Activated CD8-positive, alpha-beta memory T cell treated with anti-CD3 and anti-CD28 coated beads for 36 hours (primary cell): ENCODE data around the gene TLX3. TPM values are rescaled to one million over a fixed set of nuclear protein-coding genes. Genes with fewer than 3 reads are reported as not detected.
"Not testable (repeated sequence)": the region's sequence is repeated elsewhere in the genome, so short reads cannot be mapped to it uniquely, and the experiment has no call there.

Experiments used
- CTCF ChIA-PET: fragments of 350-600 bp; sonication (Branson Sonifier 250); formaldehyde crosslinking; loops from one replicate; lab custom pipeline; 2021; ENCODE audit warnings: antibody characterized with exemption; lab: Charles Lee
- POLR2A ChIA-PET: fragments of 350-600 bp; sonication (Branson Sonifier 250); formaldehyde crosslinking; loops from one replicate; lab custom pipeline; 2021; ENCODE audit warnings: antibody characterized with exemption; lab: Charles Lee
- total RNA-seq, 2 experiments: library from RNA; stranded (reverse); gene quantifications; one replicate each; pipeline ENCODE4 v1.2.3, GENCODE V29; 2021

Gene TLX3
- total RNA-seq, 2 experiments from 2014 or later: not detected

- CTCF ChIA-PET: not testable (repeated sequence)
Observed at GRCh38 chr5:171361151-171361550, 52.1 kb downstream of the TLX3 start.

More at GRCh38 chr5:171361151-171361550, 52.1 kb downstream of the TLX3 start:
- POLR2A ChIA-PET: not testable (repeated sequence)

Other genes with a start within 250 kb of the TLX3 start
- 1,000 to 10,000 TPM; 4,582 to 4,673 TPM for gene NPM1, start 78.6 kb downstream of the TLX3 start, total RNA-seq
- gene FGF18, start 110.4 kb downstream of the TLX3 start, total RNA-seq: under 1 TPM in 1 of 2 experiments, not detected in 1; 0.13 TPM